Urinary bladder (tissue), 4 donors: ENCODE results near the gene LIG1. TPM values are rescaled to one million over a fixed set of nuclear protein-coding genes. Genes with fewer than 3 reads are reported as not detected.

ENCODE experiments used
- DNase-seq: peaks from one replicate; pipeline ENCODE4 v3.0.0-alpha.2; 2015; ENCODE audit errors: extremely low spot score
- H3K27ac ChIP-seq: one replicate; pipeline ENCODE4 v1.5.1; 2013; ENCODE audit warnings: low read depth, mild to moderate bottlenecking, moderate library complexity
- H3K36me3 ChIP-seq: one replicate; pipeline ENCODE4 v1.6.1; 2013; ENCODE audit warnings: mild to moderate bottlenecking, moderate library complexity; ENCODE audit not compliant: insufficient read depth
- H3K4me1 ChIP-seq: one replicate; pipeline ENCODE4 v1.6.1; 2013; ENCODE audit warnings: mild to moderate bottlenecking, moderate library complexity; ENCODE audit not compliant: insufficient read depth
- H3K4me3 ChIP-seq: one replicate; pipeline ENCODE4 v1.5.1; 2013; ENCODE audit warnings: low read depth, low read length
- WGBS: extraction: QIAGEN DNeasy Blood & Tissue Kit; methylation state at CpG from one replicate; pipeline ENCODE4 v1.1.7; 2013; 5-methylcytosine and 5-hydroxymethylcytosine counted together
- polyA plus RNA-seq: library from polyadenylated mRNA; stranded (reverse); fragments of 200-250 nt; gene quantifications from one replicate; pipeline ENCODE4 v1.2.3, GENCODE V29; 2013
- total RNA-seq: library from RNA; depleted of rRNA; stranded (reverse); fragments of >200 nt; gene quantifications from one replicate; pipeline ENCODE4 v1.2.3, GENCODE V29; 2014
- donor health status: healthy with polysubstance abuse.
- donor health status: healthy.

LIG1 gene
- total and polyA plus RNA-seq, 2 donors: 11.4 to 21.6 TPM

DNA sequence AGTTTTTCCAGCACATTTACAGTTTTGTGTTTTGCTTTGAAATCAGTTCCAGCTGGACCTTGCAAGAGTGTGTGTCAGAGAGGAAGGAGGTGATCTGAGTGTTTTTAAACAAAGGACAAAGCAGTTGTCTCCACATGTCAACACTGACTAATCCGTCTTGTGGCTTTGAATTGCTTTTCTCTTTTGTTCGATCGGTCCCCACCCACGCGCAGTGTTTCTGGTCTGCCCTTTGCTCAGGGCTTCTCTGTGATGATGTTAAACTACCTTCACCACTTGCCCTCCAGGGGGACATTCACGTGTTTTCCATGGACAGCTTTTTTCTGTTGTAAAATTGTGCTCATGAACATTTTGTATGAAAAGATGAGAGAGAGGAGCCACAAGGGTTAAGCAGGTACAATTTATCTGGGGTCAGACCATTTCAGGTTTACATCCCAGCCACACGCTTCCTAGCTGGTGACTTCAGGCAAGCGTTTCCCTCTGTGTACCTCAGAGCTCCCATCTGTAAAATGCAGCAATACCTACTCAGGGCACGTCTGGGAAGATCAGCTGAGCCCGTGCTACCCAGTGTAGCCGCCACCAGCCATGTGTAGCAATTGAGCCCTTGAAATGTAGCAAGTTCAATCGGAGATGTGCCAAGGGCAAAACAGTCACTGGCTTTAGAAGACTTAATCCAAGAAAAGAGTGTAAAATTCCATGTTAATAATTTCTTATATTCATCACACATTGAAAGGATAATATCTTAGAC, 46.1 kb downstream of the LIG1 start:
- no peak for DNase-seq
- no peak overlapping the region for H3K27ac ChIP-seq
- 64% methylated on average over 12 of the region's 12 CpGs for WGBS
- peaks cover 4% of the 10 kb centered on the region for H3K36me3 ChIP-seq
- H3K4me1 ChIP-seq: no peaks in the 10 kb centered on the region
- H3K4me3 ChIP-seq: no peak overlapping the region

DNA sequence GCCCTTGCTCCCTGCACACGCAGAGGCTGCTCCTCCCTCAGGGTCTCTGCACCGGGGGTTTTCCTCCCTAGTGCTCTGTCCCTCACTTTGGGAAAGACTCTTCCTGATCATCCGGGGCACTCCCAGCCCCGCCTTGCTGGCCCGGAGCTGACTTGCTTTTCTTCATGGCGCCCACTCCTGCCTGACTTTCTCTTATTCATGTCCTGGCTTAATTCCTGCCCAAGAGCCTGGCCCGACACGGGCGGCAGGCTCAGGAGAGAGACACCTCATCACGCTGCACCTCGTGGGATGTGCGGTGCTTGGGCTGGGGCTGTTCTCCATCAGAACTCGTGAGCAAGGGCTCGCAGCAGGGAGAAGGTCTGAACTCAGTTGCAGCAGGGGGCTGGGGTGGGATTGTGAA, 47.7 kb downstream of the LIG1 start:
- Histone ChIP-seq H3K4me3 (no peak overlapping the region), H3K27ac (no peak overlapping the region)
- no peak for DNase-seq

DNA sequence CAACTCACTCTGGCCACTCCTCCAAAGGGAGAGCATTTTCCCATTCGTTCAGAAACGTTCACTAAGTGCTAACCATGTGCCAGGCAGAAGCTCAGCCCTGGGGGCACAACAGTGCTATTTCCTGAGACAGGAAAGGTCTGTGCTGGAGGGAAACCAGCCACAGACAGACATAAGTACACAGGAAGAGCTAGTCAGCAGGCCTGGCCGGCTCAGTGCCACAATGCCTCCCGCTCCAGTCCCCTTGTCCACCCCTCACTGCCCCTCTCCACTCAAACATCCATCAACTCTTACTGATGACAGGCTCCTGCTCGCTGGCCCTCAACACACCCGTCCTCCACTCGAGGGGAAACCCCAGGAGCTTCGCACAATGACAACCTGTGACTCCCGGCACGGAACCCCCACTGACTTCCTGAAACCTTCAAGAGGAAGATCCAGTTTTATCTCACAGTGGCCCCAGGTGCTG, 48.2 kb downstream of the LIG1 start:
- Histone ChIP-seq H3K4me1 (no peaks in the 10 kb centered on the region), H3K4me3 (no peak overlapping the region), H3K27ac (no peak overlapping the region), H3K36me3 (peaks cover 4% of the 10 kb centered on the region)
- 78% methylated on average over 10 of the region's 10 CpGs for whole genome bisulfite sequencing
- no peak for DNase-seq

More for the DNA sequence above, 47.7 kb downstream of the LIG1 start:
- 84% methylated on average over 14 of the region's 14 CpGs for WGBS
- Histone ChIP-seq H3K36me3 (peaks cover 4% of the 10 kb centered on the region), H3K4me1 (no peaks in the 10 kb centered on the region)

DNA sequence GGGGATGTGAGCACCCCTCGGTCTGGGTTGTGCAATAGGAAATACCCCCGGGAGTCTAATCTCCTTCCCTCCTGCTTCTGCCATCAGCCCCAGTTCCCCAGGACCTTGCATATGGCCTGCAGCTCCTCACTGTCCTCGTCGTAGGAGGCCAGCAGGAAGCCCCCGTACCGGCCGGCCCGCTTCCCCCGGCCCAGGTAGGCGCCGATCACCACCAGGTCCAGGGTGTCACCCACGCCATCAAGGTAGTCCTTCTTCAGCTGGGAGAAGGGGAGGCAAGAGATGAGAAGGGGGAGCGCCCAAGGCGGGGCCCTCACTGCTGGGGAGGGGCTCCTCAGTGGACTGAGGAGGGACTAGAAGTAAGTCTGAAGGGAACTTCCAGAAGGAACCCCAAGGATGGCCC, 49.1 kb downstream of the LIG1 start:
- 98% methylated on average over 14 of the region's 14 CpGs for WGBS
- Histone ChIP-seq H3K27ac (no peak overlapping the region), H3K4me1 (no peaks in the 10 kb centered on the region), H3K4me3 (no peak overlapping the region), H3K36me3 (peaks cover 4% of the 10 kb centered on the region)
- no peak for DNase-seq

DNA sequence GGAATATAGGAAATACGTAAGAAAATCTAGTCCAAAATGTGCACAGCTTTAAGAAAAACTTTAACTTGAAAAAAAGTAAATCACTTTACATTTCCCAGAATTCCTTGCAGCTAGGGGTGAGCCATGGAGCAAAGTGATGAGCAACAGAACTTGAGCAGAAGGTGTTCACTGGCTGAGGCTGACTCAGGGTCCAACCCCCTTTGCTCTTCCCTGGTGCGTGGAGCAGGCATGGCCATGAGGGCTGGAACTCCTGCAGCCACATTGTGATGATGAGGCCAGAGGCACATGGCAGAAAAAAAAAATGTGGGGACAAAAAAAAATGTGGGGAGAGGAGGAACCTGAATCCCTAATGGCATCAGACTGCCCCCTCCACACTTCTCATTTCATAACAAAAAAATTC, 49.6 kb downstream of the LIG1 start:
- Histone ChIP-seq H3K4me1 (no peaks in the 10 kb centered on the region), H3K36me3 (peaks cover 4% of the 10 kb centered on the region), H3K27ac (no peak overlapping the region), H3K4me3 (no peak overlapping the region)
- DNase-seq: no peak
- WGBS: 98% methylated on average over 2 of the region's 2 CpGs

DNA sequence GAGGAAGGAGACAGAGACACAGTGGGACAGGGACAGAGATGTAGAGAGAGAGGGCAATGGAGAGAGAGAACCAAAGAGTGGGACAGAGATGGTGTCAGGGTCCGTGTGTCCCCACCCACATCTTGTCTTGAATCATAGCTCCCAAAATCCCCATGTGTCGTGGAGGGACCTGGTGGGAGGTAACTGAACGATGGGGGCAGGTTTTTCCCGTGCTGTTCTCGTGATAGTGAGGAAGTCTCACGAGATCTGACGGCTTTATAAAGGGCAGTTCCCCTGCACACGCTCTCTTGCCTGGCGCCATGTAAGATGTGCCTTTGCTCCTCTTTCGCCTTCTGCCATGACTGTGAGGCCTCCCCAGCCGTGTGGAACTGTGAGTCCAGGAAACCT, 52.0 kb downstream of the LIG1 start:
- Histone ChIP-seq H3K36me3 (peaks cover 1% of the 10 kb centered on the region), H3K27ac (no peak overlapping the region), H3K4me1 (no peaks in the 10 kb centered on the region), H3K4me3 (no peak overlapping the region)
- WGBS: 90% methylated on average over 11 of the region's 11 CpGs
- no peak for DNase-seq

DNA sequence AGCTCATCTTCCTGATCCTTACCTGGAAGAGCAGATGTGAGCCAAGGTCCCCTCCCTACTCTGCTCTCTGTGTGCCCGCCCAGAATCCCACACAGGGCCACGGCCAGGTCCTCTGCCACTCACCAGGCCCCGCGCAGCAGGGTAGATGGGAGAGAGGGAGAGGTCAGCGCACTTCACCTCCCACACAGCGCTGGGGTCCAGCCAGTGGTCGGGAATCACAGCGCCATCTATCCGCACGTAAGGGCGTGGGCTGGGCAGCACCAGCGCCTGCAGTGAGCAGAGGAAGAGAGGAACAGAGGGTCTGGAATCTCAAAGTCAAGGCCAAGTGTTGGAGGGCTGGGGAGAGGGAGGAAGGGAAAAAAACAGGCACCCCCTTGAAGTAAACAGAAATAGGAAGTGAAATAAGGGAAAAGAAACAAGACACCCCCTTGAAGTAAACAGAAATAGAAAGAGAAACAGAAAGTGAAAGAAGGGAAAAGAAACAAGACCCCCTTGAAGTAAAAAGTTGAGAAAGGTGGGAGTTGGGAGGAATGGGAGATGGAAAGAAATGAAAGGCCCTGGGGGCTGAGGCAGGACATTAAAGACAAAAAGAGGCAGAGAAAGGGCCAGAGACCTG, 52.5 kb downstream of the LIG1 start:
- DNase-seq: no peak
- 85% methylated on average over 12 of the region's 12 CpGs for WGBS
- H3K36me3 ChIP-seq: no peaks in the 10 kb centered on the region
- H3K4me3 ChIP-seq: no peak overlapping the region
- no peak overlapping the region for H3K27ac ChIP-seq
- no peaks in the 10 kb centered on the region for H3K4me1 ChIP-seq

DNA sequence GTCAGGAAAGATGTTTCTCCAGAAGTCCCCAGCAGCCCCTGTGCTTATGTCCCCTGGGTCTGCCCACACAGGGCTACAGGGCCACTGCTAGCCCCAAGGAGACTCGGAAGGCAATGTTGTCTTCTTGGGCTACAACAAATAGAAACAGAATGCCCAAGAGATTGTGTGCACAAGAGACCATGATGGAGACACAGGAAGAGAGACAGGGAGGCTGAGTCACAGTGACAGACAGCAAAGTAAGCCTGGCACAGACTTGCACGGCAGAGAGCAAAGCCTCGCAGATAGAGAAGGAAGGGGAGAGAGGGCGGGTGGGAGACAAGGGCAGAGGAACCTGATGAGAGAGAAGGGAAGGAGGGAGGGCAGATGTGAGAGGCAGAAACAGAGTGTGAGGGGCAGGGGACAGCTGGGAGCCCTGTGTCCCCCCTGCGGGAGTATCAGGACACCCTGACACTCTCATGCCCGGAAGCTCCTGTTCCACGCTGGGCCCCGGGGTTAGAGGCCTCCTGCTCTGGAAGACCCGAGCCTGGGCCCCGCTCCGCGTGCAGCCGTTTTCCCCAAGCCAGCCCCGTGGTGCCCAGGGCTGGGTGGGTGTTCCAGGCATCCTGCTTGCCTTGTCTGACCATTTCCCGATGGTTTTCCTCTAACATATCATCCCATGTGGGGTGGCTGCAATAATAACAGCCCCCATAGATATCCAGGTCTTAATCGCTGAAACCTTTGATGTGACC, 56.8 kb downstream of the LIG1 start:
- Histone ChIP-seq H3K36me3 (no peaks in the 10 kb centered on the region), H3K4me1 (no peaks in the 10 kb centered on the region), H3K4me3 (no peak overlapping the region), H3K27ac (no peak overlapping the region)
- WGBS: 84% methylated on average over 16 of the region's 16 CpGs
- DNase-seq: no peak

DNA sequence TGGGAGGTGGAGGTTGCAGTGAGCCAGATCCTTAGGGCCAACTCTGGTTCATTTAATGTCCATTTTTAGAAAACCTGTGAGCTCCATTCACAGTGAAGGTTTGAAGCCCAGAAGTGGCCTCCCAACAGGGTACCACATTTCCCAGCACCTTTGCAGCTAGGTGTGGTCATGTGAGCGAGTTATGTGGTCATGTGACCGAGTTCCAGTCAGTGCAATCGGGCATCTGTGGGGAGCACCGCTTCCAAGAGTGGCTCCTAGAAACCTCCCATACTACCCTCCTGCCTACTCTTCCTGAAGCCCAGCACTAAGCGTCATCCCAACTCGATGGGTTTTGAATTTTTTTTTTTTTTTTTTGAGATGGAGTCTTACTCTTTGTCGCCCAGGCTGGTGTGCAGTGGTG, 58.9 kb downstream of the LIG1 start:
- no peak overlapping the region for H3K27ac ChIP-seq
- H3K4me3 ChIP-seq: no peak overlapping the region
- H3K4me1 ChIP-seq: no peaks in the 10 kb centered on the region

DNA sequence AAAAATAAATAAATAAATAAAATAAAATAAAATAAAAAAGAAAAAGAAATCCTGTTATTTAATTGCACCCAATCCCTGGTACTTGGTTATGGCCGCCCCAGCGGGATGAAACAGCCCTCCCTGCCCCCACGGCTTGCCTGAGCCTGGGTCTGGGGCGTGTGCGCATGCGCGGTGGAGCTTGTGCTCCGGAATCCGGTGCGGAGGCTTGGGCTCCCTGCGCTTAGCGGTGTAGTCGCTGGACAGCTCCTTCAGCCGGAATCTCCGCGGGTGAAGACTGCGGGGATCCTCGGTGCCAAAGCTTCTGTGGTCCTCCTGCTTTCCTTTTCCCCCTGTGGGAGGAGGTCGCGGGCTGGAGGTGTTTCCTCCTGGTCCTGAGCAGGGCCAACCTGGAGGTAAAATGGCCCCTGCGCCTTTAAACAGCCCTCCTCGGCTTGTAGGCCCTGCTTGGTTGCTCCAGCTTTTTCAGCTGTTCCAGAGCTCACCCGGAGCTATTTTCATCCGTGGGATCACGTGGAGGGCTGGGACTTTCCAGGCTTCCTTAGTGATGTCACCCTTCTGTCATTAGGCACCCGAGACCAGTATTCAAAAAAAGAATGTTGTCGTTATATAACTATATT, 59.7 kb downstream of the LIG1 start, which contains the start of gene PLA2G4C:
PLA2G4C (minus strand) TSS at position 468 of the 617 bp plus-strand sequence. CDS start 4,288 bp downstream, outside the sequence.
- under 1% methylated on average over 27 of the region's 27 CpGs for WGBS
- Histone ChIP-seq H3K4me1 (no peaks in the 10 kb centered on the region), H3K36me3 (no peaks in the 10 kb centered on the region), H3K4me3 (peak within 1 kb of the TSS; percentile 42), H3K27ac (peak within 1 kb of the TSS; percentile 96)
- peak; percentile 68 for DNase-seq

More for the DNA sequence above, 58.9 kb downstream of the LIG1 start:
- DNase-seq: no peak
- WGBS: 59% methylated on average over 7 of the region's 7 CpGs
- no peaks in the 10 kb centered on the region for H3K36me3 ChIP-seq

DNA sequence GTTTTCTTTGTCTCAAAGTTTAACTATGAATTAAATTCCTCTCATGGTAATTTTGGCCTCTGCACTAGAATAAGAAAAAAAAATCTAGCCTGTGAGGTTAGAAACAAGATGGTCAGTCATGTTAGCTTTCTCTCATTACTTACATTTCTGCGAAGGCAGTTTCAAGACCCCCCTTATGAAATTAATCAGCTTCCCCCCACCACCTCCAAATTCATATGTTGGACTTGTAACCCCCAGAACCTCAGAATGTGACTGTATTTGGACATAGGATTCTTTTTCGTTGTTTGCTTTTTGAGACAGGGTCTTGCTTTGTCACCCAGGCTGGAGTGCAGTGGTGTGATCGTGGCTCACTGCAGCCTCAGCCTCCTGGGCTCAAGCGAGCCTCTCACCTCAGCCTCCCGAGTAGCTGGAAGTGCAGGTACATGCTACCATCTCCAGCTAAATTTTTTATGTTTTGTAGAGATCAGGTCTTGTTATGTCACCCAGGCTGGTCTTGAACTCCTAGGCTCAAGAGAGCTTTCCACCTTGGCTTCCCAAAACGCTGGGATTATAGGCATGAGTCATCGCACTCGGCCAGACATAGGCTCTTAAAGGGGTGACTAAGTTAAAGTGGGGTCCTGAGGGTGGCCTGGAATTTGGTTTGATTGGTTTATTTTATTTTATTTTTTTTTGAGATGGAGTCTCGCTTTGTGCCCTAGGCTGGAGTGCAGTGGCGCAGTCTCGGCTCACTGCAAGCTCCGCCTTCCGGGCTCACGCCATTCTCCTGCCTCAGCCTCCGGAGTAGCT, 61.0 kb downstream of the LIG1 start:
- Histone ChIP-seq H3K36me3 (no peaks in the 10 kb centered on the region), H3K4me1 (no peaks in the 10 kb centered on the region), H3K4me3 (no peak overlapping the region), H3K27ac (no peak overlapping the region)
- WGBS: 82% methylated on average over 15 of the region's 15 CpGs
- no peak for DNase-seq

DNA sequence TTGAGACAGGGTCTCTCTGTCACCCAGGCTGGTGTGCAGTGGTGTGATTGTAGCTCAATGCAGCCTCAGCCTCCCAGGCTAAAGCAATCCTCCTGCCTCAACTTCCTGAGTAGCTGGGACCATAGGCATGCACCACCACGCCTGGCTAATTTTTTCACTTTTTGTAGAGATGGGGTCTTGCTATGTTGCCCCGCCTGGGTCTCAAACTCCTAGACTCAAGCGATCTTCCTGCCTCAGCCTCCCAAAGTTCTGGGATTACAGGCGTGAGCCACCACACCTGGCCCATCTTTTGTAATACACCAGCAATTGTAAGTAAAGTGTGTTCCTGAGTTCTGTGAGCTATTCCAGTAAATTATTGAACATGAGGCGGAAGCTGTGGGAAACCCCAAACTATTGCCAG, 66.2 kb downstream of the LIG1 start:
- no peaks in the 10 kb centered on the region for H3K4me1 ChIP-seq
- DNase-seq: no peak
- no peak overlapping the region for H3K27ac ChIP-seq
- H3K36me3 ChIP-seq: no peaks in the 10 kb centered on the region
- no peak overlapping the region for H3K4me3 ChIP-seq
- 96% methylated on average over 5 of the region's 5 CpGs for WGBS
